Measurements from ENCODE around the gene CFTR.
"Not testable (repeated sequence)": the region's sequence is repeated elsewhere in the genome, so short reads cannot be mapped to it uniquely, and the experiment has no call there.

The CFTR gene

DNA sequence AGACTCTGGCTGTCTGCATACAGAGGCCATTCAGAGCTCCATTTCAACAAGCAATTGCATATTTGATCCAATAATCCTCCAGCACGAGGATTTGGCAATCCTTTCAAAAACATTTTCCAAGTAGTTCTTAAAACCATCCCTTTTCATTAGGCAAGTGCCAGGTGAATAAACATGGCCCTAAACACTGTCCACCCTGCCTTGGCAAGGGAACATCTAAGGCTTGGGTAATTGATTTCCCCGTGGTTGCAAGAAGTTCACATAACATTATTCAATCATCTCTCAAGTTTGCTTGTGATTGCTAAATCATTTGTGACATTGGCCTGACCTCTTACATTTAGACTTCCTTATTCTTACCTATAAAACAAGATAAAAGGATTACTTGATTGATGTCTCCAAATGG, 218.2 kb downstream of the CFTR start:
- no peak for DNase-seq

DNA sequence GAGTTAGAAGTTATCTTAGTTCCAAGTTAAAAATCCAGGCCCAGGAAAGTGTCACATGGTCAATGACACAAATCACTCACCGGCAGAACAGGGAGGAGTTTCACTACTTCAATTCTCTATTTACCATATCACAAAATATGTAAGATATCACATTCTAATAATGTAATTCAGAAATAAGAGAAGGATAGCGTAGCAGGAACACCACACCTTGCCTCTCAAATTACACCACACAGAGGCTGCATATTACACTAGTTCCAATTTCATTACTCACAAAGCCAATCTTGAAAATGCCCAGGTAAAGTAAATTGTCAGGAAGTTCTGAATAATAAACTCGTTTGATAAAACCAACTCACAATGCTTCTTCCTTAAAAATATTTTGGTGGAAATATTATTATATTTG, 224.2 kb downstream of the CFTR start:
- DNase-seq: no peak

DNA sequence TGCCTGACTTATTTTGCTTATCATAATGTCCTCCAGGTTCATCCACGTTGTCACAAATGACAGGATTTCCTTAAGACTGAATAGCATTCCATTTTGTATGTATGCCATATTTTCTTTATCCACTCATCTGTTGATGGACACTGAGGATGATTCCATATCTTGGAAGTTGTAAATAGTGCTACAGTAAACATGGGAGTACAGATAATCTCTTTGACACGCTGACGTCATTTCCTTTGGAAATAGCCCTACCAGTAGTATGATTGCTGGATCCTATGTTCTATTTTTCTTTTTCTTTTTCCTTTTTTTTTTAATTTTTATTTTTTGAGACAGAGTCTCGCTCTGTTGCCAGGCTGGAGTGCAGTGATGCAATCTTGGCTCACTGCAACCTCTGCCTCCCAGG, 225.8 kb downstream of the CFTR start:
- DNase-seq: no peak

DNA sequence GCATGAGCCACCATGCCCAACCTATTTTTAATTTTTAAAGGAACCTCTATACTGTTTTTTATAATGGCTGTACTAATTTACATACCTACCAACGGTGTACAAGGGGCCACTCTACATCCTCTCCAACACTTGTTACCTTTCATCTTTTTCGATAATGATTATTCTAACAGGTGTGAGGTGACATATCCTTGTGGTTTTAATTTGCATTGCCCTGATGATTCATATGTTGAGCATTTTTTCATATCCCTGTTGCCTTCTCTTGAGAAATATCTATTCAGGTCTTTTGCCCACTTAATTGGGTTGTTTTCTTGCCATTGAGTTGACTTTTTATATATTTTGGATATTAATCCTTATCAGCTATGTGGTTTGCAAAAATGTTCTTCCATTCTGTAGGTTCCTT, 226.4 kb downstream of the CFTR start:
- no peak for DNase-seq

DNA sequence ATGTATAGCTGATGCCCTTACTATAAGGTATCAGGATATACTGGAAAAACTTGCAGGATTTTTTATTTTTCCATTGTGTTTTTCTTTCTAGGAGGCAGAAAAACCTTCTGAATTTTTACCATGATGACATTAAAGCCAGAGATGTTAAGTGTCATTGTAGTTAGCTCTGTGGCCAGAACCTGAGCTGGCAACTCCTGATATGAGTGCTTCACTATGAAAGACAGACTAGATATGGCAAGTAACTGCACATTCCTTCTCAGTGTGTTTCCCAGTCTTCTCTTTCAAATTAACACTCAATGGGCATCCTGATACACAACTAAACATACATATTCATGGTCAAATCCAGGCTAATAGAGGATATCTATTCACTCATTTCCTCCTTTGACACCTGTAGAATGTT, 227.3 kb downstream of the CFTR start:
- DNase-seq: no peak

DNA sequence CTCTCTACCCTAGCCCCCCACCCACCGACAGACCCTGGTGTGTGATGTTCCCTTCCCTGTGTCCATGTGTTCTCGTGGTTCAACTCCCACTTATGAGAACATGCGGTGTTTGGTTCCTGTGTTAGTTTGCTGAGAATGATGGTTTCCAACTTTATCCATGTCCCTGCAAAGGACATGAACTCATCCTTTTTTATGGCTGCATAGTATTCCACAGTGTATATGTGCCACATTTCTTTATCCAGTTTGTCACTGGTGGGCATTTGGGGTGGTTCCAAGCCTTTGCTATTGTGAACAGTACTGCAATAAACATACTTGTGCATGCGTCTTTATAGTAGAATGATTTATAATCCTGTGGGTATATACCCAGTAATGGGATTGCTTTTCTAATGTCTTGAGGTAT, 228.3 kb downstream of the CFTR start:
- DNase-seq: not testable (repeated sequence)

DNA sequence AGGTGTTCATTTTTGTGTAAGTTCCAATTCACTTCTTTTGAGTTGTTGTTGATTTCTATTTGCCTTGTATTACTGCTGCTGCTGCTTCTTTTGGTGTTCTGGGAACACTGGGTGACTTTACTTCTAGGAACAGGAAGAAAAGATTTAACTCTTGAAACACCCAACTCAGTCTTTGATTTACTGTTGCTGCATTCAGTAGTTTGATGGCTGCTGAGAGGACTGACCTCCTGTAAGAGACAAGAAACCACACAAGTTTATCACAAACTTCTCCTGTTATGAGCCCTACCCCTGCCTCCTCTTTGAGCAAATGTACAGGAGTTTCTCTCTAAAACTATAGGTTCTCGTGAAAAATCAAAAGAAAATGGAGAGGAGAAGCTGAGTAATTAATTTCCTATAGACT, 231.7 kb downstream of the CFTR start:
- no peak for DNase-seq

DNA sequence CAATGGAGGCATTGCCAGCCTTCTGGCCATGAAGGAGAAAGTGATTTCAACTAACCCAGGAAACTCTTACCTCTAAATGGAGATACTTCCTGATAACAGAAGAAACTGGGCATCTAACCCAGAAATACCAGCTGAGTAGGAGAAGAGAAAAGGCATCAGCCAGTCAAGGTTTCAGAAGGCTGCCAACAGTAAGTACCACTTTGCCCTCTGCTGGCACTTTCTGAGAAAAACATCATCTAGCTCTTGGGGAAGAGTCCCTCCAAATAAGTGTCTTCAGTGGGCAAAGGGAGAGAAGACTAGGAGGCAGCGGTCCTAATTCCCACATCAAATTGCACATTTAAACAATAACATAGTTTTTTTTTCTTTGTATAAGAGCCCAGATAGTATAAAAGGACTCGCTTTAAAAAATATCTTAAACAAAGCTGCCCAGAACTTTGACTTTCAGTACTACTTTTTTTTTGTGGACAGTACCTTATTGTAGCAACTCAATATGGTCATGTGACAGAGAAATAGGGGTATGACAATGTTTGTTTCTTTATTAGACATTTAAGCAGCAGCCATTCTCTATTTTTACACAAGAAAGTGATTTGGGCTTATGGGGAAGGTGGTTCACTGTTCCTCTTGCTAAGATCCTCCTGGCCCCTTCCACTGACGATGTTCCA, 236.1 kb downstream of the CFTR start:
- DNase-seq: no peak

DNA sequence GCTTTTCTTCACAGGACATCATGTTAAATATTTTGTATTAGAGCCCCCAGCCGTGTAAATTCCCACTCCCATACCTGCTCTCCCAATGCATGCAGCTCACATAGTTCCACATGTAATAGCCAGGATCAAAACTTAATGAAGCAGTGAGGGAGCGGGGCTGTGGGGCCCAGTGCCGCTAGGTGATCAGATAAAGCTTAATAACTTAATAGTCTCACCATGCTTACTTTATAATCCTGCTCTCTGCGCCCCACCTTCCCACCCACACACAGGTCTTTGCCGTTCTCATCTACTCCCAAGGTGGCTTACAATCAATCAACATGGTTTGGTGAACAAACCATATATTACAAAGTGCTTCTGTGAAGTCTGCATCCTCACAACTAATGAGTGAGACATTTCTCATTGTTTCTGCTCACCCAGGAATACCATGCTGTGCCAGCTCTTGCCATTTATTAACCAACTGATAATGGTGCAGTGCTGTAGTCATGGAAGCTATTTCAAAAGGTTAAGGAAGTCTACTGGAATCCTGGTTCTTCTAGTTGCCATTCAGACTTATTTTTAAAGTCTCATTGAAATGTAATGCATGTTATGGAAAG, 237.0 kb downstream of the CFTR start:
- DNase-seq: no peak

DNA sequence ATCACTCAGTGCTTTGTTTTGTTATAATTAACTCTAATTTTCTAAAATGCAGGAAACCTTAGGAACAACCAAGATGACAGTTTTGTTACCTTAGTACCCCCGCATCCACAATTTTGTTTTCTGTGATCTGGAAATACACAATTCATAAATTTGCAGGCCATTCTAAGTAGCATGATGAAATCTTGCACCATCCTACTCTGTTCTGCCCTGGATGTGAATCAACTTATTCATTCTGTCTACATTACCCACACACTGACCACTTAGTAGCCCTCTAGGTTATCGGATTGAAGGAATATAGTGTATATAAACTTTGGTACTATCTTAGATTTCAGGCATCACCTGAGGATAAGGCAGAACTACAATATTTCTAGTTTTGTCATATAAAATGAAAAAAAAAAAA, 237.5 kb downstream of the CFTR start:
- DNase-seq: no peak
